ENCODE measurements around the gene HK3. TPM values are rescaled to one million over a fixed set of nuclear protein-coding genes. Genes with fewer than 3 reads are reported as not detected.

HK3 gene
- not detected in 2 replicates for total RNA-seq

GRCh38 chr5:176899296-176899891 lies at the start of gene HK3:
Gene HK3, minus strand, starts transcription at chr5:176899346. Its CDS starts 3,187 bp downstream, at chr5:176896159.

Other genes starting within 250 kb of the HK3 start
- gene UNC5A, start 88.8 kb downstream of the HK3 start, total RNA-seq = not detected in 2 replicates
- 30.9 and 36.2 TPM in 2 replicates for gene UIMC1, start 107.4 kb upstream of the HK3 start, total RNA-seq
- gene ZNF346, start 123.3 kb upstream of the HK3 start, total RNA-seq = 12.8 and 15.8 TPM in 2 replicates
- gene FGFR4, start 187.6 kb upstream of the HK3 start, total RNA-seq = 0.59 and 2.6 TPM in 2 replicates
- gene NSD1, start 234.4 kb upstream of the HK3 start, total RNA-seq = 41.3 and 55.4 TPM in 2 replicates